HCT116 (cell line): ENCODE data around the gene CEBPB. TPM values are rescaled to one million over a fixed set of nuclear protein-coding genes. Genes with fewer than 3 reads are reported as not detected.
"Not testable (repeated sequence)": the region's sequence is repeated elsewhere in the genome, so short reads cannot be mapped to it uniquely, and the experiment has no call there.

Experiments
- ATAC-seq: fragments of 200-7000 bp; cut with Tn5 transposase; 2 replicates; pipeline ENCODE4 v1.9.1; 2020; ENCODE audit warnings: mild to moderate bottlenecking, moderate library complexity
- BruUV-seq: library from RNA; stranded (reverse); fragments of 400-500 nt; replicated peaks from 2 replicates; lab custom pipeline; 2021; lab: Mats Ljungman, UMichigan
- CTCF ChIA-PET: fragments of 300-600 bp; sonication (Branson Sonifier 250); formaldehyde crosslinking; loops from one replicate; lab custom pipeline; 2021; ENCODE audit warnings: antibody characterized with exemption; lab: Charles Lee
- POLR2A ChIA-PET: fragments of 300-600, 350-600 bp; sonication (Branson Sonifier 250); formaldehyde crosslinking; loops from one replicate; lab custom pipeline; 2021; ENCODE audit warnings: antibody characterized with exemption; lab: Charles Lee
- RAD21 ChIA-PET, 2 experiments: fragments of 300-600 bp; sonication (Branson Sonifier 250); formaldehyde crosslinking; loops; one replicate each; lab custom pipeline; 2023; ENCODE audit warnings: low total read pairs in 2 of 2; ENCODE audit not compliant: uncharacterized antibody in 2 of 2, unreplicated experiment in 2 of 2, low non-redundant PET in 1 of 2; lab: Charles Lee
- DNase-seq: peaks from one replicate; pipeline ENCODE4 v3.0.0-alpha.2; 2010; ENCODE audit warnings: low read depth, low spot score
- H2AFZ ChIP-seq: fragments of 200-600 bp; shearing (Covaris generic), sonication (generic); 2 replicates; pipeline ENCODE4 v1.6.1; 2017; ENCODE audit warnings: low read depth, mixed run types, mixed read lengths, antibody characterized with exemption, low read length; ENCODE audit not compliant: poor library complexity, severe bottlenecking
- H3K27ac ChIP-seq: 2 replicates; pipeline ENCODE4 v1.5.1; 2012; ENCODE audit warnings: low read depth, low read length
- H3K27me3 ChIP-seq: fragments of 200-600 bp; sonication (generic); 2 replicates; pipeline ENCODE4 v1.6.1; 2016; ENCODE audit warnings: mixed run types, low read length, mixed read lengths; ENCODE audit not compliant: insufficient read depth
- H3K36me3 ChIP-seq, 2 experiments: fragments of 200-500 bp in 1 of 2; fragments of 200-600 bp in 1 of 2; sonication (Bioruptor generic) in 1 of 2; sonication (generic) in 1 of 2; 2 replicates each; pipeline versions ENCODE4 v1.5.1 to v1.6.1; 2014 to 2016; ENCODE audit warnings: low read length in 2 of 2, inconsistent platforms in 1 of 2, mixed read lengths in 1 of 2, mixed run types in 1 of 2; ENCODE audit not compliant: insufficient read depth in 2 of 2, control insufficient read depth in 1 of 2
- H3K4me1 ChIP-seq, 2 experiments: fragments of 200-600 bp in 1 of 2; sonication (generic) in 1 of 2; 2 replicates each; pipeline versions ENCODE4 v1.5.1 to v1.6.1; 2012 to 2017; ENCODE audit warnings: low read length in 2 of 2, inconsistent platforms in 1 of 2, mild to moderate bottlenecking in 1 of 2, mixed read lengths in 1 of 2, mixed run types in 1 of 2, moderate library complexity in 1 of 2; ENCODE audit not compliant: insufficient read depth in 2 of 2, control insufficient read depth in 1 of 2
- H3K4me2 ChIP-seq: fragments of 200-600 bp; sonication (generic); 2 replicates; pipeline ENCODE4 v1.6.1; 2017; ENCODE audit warnings: mixed run types, low read length, mixed read lengths
- H3K4me3 ChIP-seq, 2 experiments: fragments of 200-600 bp in 1 of 2; sonication (generic) in 1 of 2; replicated peaks in 1 of 2; 2 replicates each; pipeline ENCODE4 v1.5.1; 2011 to 2016; ENCODE audit warnings: low read length in 2 of 2, control low read depth in 1 of 2, low read depth in 1 of 2, mild to moderate bottlenecking in 1 of 2, mixed read lengths in 1 of 2, mixed run types in 1 of 2
- H3K79me2 ChIP-seq: fragments of 200-600 bp; sonication (generic); 2 replicates; pipeline ENCODE4 v1.6.1; 2017; ENCODE audit warnings: mild to moderate bottlenecking, mixed run types, low read length, moderate library complexity, mixed read lengths; ENCODE audit not compliant: insufficient read depth
- H3K9ac ChIP-seq: fragments of 200-600 bp; sonication (generic); 2 replicates; pipeline ENCODE4 v1.6.1; 2016; ENCODE audit warnings: low read length, mixed read lengths
- H3K9me2 ChIP-seq: fragments of 200-600 bp; sonication (generic), shearing (Covaris generic); 2 replicates; pipeline ENCODE4 v1.6.1; 2017; ENCODE audit warnings: mixed run types, mild to moderate bottlenecking, moderate library complexity; ENCODE audit not compliant: insufficient read depth
- H3K9me3 ChIP-seq, 2 experiments: fragments of 200-500 bp in 1 of 2; fragments of 200-600 bp in 1 of 2; sonication (Bioruptor generic) in 1 of 2; sonication (generic) in 1 of 2; 2 replicates each; pipeline ENCODE4 v1.6.1; 2014 to 2017; ENCODE audit warnings: low read length in 2 of 2, mixed read lengths in 2 of 2, inconsistent platforms in 1 of 2, low read depth in 1 of 2, mild to moderate bottlenecking in 1 of 2, mixed run types in 1 of 2, moderate library complexity in 1 of 2; ENCODE audit not compliant: control insufficient read depth in 1 of 2, insufficient read depth in 1 of 2
- H4K20me1 ChIP-seq: fragments of 200-600 bp; sonication (generic), shearing (Covaris generic); 2 replicates; pipeline ENCODE4 v1.6.1; 2017; ENCODE audit warnings: mixed run types, mild to moderate bottlenecking, moderate library complexity; ENCODE audit not compliant: insufficient read depth
- EZH2 ChIP-seq: fragments of 200-600 bp; sonication (generic); IDR thresholded peaks from 2 replicates; pipeline ENCODE4 v1.6.1; 2017; ENCODE audit warnings: antibody characterized with exemption, mixed run types
- RAD21 ChIP-seq: IDR thresholded peaks from 2 replicates; pipeline ENCODE4 v1.6.1; 2012; ENCODE audit warnings: low read depth, mild to moderate bottlenecking
- YY1 ChIP-seq: IDR thresholded peaks from 2 replicates; pipeline ENCODE4 v1.6.1; 2011; ENCODE audit warnings: low read length, low read depth, moderate library complexity, mild to moderate bottlenecking; ENCODE audit not compliant: insufficient replicate concordance; ENCODE audit errors: extremely low read depth
- intact Hi-C: fragments of 100-400 bp; cut with micrococcal nuclease; formaldehyde crosslinking; loops from 2 replicates; pipeline ENCODE4 v1.10.0; 2022
- total RNA-seq: library from RNA; stranded (reverse); gene quantifications from one replicate; pipeline ENCODE4 v1.2.1, GENCODE V29; 2021; ENCODE audit not compliant: unreplicated experiment

Gene CEBPB
- total RNA-seq, 1 experiment from 2014 or later: 113 TPM

DNA sequence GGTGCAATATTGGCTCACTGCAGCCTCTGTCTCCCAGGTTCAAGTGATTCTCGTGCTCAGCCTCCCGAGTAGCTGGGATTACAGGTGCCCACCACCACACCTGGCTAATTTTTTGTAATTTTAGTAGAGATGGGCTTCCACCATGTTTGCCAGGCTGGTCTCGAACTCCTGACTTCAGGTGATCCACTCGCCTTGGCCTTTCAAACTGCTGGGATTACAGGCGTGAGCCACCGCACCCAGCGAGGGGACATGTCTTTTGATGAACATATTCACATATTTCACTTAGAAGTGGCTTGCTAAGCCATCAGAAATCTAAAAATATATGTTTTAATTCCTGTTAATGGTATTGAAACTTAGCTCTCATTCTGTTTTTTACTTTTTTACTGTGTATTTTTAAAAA lies 11.1 kb downstream of the CEBPB start:
- ATAC-seq, BruUV-seq, CTCF ChIA-PET, H3K36me3 ChIP-seq, intact Hi-C loops, DNase-seq, H3K27ac ChIP-seq, H3K4me1 ChIP-seq, H4K20me1 ChIP-seq, H3K9me3 ChIP-seq, H3K79me2 ChIP-seq, H3K4me3 ChIP-seq, H3K9me2 ChIP-seq, H3K4me2 ChIP-seq, H3K9ac ChIP-seq, H2AFZ ChIP-seq, RAD21 ChIA-PET, H3K27me3 ChIP-seq: not testable (repeated sequence)
- POLR2A ChIA-PET: interaction anchor here (0.7 to 1.5 kb wide), 2 partner anchors 11 to 915 kb away, joined by 3 read pairs; partner anchors contain the start of gene CEBPB

DNA sequence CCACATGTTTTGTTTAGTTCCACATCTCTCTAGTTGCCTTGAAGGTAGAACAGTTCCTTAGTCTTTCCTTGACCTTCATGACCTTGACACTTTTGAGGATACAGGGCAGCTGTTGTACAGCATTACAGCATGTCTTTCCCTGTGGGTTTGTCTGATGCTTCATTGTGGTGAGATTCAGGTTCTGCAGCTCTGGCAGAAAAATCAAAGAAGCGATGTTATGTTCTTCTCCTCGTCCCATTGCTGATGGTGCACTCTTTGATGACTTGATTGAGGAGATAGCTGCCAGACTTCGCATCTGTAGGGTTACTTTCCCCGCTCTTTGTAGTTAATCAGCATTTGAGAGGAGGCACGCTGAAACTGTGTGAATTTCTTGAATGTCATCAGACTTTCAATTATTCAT lies 12.0 kb downstream of the CEBPB start:
- Histone ChIP-seq H3K9ac (no peak overlapping the region), H3K36me3 (no peaks in the 10 kb centered on the region), H3K4me2 (no peak overlapping the region), H3K9me3 (no peaks in the 10 kb centered on the region)
- no peak for TF ChIP-seq RAD21
- no peak for TF ChIP-seq EZH2
- TF ChIP-seq YY1: no peak
- TF ChIP-seq, all 23 proteins: peak for 0
- ChIA-PET POLR2A (no interaction called here), CTCF (no interaction called here), RAD21 (no interaction called here)
- H3K4me1 ChIP-seq: no peaks in the 10 kb centered on the region
- ATAC-seq: no peak
- H2AFZ ChIP-seq: no peak overlapping the region
- H3K27me3 ChIP-seq: no peaks in the 10 kb centered on the region
- no peak for DNase-seq
- no peaks in the 10 kb centered on the region for H3K79me2 ChIP-seq
- H3K4me3 ChIP-seq: no peak overlapping the region
- H3K9me2 ChIP-seq: no peaks in the 10 kb centered on the region
- no peaks in the 10 kb centered on the region for H4K20me1 ChIP-seq
- H3K27ac ChIP-seq: no peak overlapping the region
- no TSS peak for BruUV-seq
- intact Hi-C loops: no loop called here
